HL-60 (cell line): ENCODE results near the gene DOCK1.

Source experiments
- DNase-seq, 2 experiments: peaks; one replicate each; pipeline ENCODE4 v3.0.0-alpha.2; 2010 to 2020; ENCODE audit warnings: low read depth in 1 of 2, low spot score in 1 of 2
- H3K27ac ChIP-seq: fragments of 250-450 bp; sonication (Bioruptor Pico); replicated peaks from 2 replicates; pipeline ENCODE4 v1.5.1; 2020; ENCODE audit warnings: mild to moderate bottlenecking, moderate library complexity
- H3K27me3 ChIP-seq: fragments of 250-450 bp; sonication (Bioruptor Pico); 2 replicates; pipeline ENCODE4 v1.5.1; 2021; ENCODE audit warnings: mild to moderate bottlenecking, moderate library complexity; ENCODE audit not compliant: insufficient read depth, poor library complexity, severe bottlenecking
- H3K4me3 ChIP-seq: replicated peaks from 2 replicates; pipeline ENCODE4 v1.5.1; 2011; ENCODE audit warnings: mild to moderate bottlenecking, control low read depth, low read length; ENCODE audit not compliant: insufficient read depth
- CTCF ChIP-seq: IDR thresholded peaks from one replicate; pipeline ENCODE4 v1.5.1; 2011; ENCODE audit warnings: low read length, control low read depth, inconsistent platforms; ENCODE audit not compliant: insufficient read depth
- GABPA ChIP-seq: IDR thresholded peaks from 2 replicates; pipeline ENCODE4 v1.6.1; 2012; ENCODE audit warnings: low read depth
- POLR2AphosphoS5 ChIP-seq: IDR thresholded peaks from 2 replicates; pipeline ENCODE4 v1.6.1; 2012; ENCODE audit warnings: low read depth
- REST ChIP-seq: IDR thresholded peaks from 2 replicates; pipeline ENCODE4 v1.6.1; 2012; ENCODE audit warnings: low read depth; ENCODE audit not compliant: insufficient replicate concordance
- SPI1 ChIP-seq: IDR thresholded peaks from 2 replicates; pipeline ENCODE4 v1.6.1; 2012; ENCODE audit warnings: low read depth, mild to moderate bottlenecking, borderline replicate concordance

DOCK1 gene

GRCh38 chr10:127090138-127090537 lies 184.9 kb downstream of the DOCK1 start:
- H3K27ac ChIP-seq: no peak overlapping the region
- no peak for DNase-seq
- TF ChIP-seq CTCF: no peak
- no peak for TF ChIP-seq SPI1
- TF ChIP-seq REST: no peak
- TF ChIP-seq GABPA: no peak
- no peak for TF ChIP-seq POLR2AphosphoS5
- H3K4me3 ChIP-seq: no peak overlapping the region
- no peaks in the 10 kb centered on the region for H3K27me3 ChIP-seq

- Histone ChIP-seq H3K4me3 (no peak overlapping the region), H3K27me3 (no peaks in the 10 kb centered on the region), H3K27ac (no peak overlapping the region)
- no peak for TF ChIP-seq CTCF
- TF ChIP-seq POLR2AphosphoS5: no peak
- TF ChIP-seq SPI1: no peak
- TF ChIP-seq GABPA: no peak
- no peak for TF ChIP-seq REST
- DNase-seq: no peak
Observed at GRCh38 chr10:127091354-127091753, 186.1 kb downstream of the DOCK1 start.

GRCh38 chr10:127092916-127093315 lies 187.7 kb downstream of the DOCK1 start:
- Histone ChIP-seq H3K27me3 (no peaks in the 10 kb centered on the region), H3K4me3 (no peak overlapping the region), H3K27ac (no peak overlapping the region)
- DNase-seq: no peak
- TF ChIP-seq REST: no peak

GRCh38 chr10:127094984-127095383 lies 189.8 kb downstream of the DOCK1 start:
- Histone ChIP-seq H3K27me3 (no peaks in the 10 kb centered on the region), H3K27ac (no peak overlapping the region), H3K4me3 (no peak overlapping the region)
- no peak for DNase-seq
- TF ChIP-seq GABPA (no peak), CTCF (no peak), SPI1 (no peak), POLR2AphosphoS5 (no peak), REST (no peak)
